Mucosa of rectum (tissue), 2 donors: ENCODE results near the gene SF3B1.
"Not testable (repeated sequence)": the region's sequence is repeated elsewhere in the genome, so short reads cannot be mapped to it uniquely, and the experiment has no call there.

Source experiments
- H3K27ac ChIP-seq, 2 donors: one replicate each; pipeline ENCODE4 v1.7.0; 2013; ENCODE audit warnings: inconsistent platforms in 2 of 2, low read depth in 2 of 2, low read length in 2 of 2
- H3K27me3 ChIP-seq, 2 donors: one replicate each; pipeline ENCODE4 v1.7.0; 2013; ENCODE audit warnings: low read length in 2 of 2; ENCODE audit not compliant: control insufficient read depth in 2 of 2, insufficient read depth in 2 of 2
- H3K36me3 ChIP-seq, 2 donors: one replicate each; pipeline ENCODE4 v1.7.0; 2013; ENCODE audit warnings: low read length in 2 of 2; ENCODE audit not compliant: control insufficient read depth in 2 of 2, insufficient read depth in 2 of 2
- H3K4me1 ChIP-seq, 2 donors: one replicate each; pipeline ENCODE4 v1.7.0; 2013; ENCODE audit warnings: low read length in 2 of 2, mild to moderate bottlenecking in 1 of 2; ENCODE audit not compliant: control insufficient read depth in 2 of 2, insufficient read depth in 2 of 2
- H3K4me3 ChIP-seq, 2 donors: one replicate each; pipeline ENCODE4 v1.7.0; 2013; ENCODE audit warnings: low read length in 2 of 2
- H3K9ac ChIP-seq, 2 donors: one replicate each; pipeline ENCODE4 v1.7.0; 2013; ENCODE audit warnings: low read length in 2 of 2, low read depth in 1 of 2, mild to moderate bottlenecking in 1 of 2
- H3K9me3 ChIP-seq, 2 donors: one replicate each; pipeline ENCODE4 v1.7.0; 2013; ENCODE audit warnings: low read length in 2 of 2; ENCODE audit not compliant: control insufficient read depth in 2 of 2
- donor health status: healthy.
- donor health status: Normal muscosa, but diverticular disease.

Gene SF3B1

GRCh38 chr2:197455428-197455827 is 20.6 kb upstream of the SF3B1 start:
- no peaks in the 10 kb centered on the region for H3K27me3 ChIP-seq
- H3K9me3 ChIP-seq = no peaks in the 10 kb centered on the region
- peak overlapping the region in 1 of 2 donors; percentile 94 for H3K4me3 ChIP-seq
- H3K9ac ChIP-seq = no peak overlapping the region
- no peak overlapping the region for H3K27ac ChIP-seq
- H3K36me3 ChIP-seq = peaks cover under 1 to 12% of the 10 kb centered on the region in 2 donors
- peaks cover 11 to 17% of the 10 kb centered on the region in 2 donors for H3K4me1 ChIP-seq

DNA sequence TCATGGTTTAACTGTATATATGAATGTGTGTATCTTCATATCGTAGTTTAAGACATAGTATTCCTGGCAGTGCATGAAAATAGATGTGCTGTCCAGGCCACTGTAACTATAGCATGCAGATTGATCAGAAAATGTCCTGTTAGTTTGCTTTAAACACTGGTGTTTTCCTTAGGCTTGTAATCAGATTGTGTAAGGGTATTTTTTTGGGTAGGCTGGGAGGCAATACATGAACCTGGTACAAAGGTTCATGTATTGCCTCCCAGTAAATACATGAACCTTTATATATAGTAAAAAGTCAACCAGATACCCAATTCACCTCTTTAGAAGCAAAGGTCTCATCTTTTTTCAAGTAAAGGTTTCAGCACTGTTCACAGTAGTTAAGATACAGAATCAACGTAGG is 20.1 kb upstream of the SF3B1 start:
- peaks cover 0 to 7% of the 10 kb centered on the region in 2 donors for H3K36me3 ChIP-seq
- H3K27ac ChIP-seq = no peak overlapping the region
- no peaks in the 10 kb centered on the region for H3K27me3 ChIP-seq
- H3K4me1 ChIP-seq = peaks cover 11 to 16% of the 10 kb centered on the region in 2 donors
- H3K9me3 ChIP-seq = no peaks in the 10 kb centered on the region
- H3K9ac ChIP-seq = peak overlapping the region; percentile 100
- H3K4me3 ChIP-seq = peak overlapping the region; percentile 94 to 98

GRCh38 chr2:197453914-197454398 is 19.1 kb upstream of the SF3B1 start:
- Histone ChIP-seq H3K4me1 (peaks cover 11 to 13% of the 10 kb centered on the region in 2 donors), H3K27me3 (no peaks in the 10 kb centered on the region), H3K27ac (peak overlapping the region; percentile 100), H3K9ac (peak overlapping the region; percentile 100), H3K4me3 (peak overlapping the region; percentile 94 to 98), H3K9me3 (no peaks in the 10 kb centered on the region), H3K36me3 (no peaks in the 10 kb centered on the region)

GRCh38 chr2:197453123-197453913 is 18.5 kb upstream of the SF3B1 start, which contains the start of gene COQ10B:
Gene COQ10B (plus strand): TSS chr2:197453552. CDS start chr2:197453561, 9 bp downstream.
- Histone ChIP-seq H3K4me3 (peak within 1 kb of the TSS; percentile 94 to 98), H3K36me3 (no peaks in the 10 kb centered on the region), H3K27me3 (no peaks in the 10 kb centered on the region), H3K4me1 (peaks cover 11 to 13% of the 10 kb centered on the region in 2 donors), H3K9me3 (no peaks in the 10 kb centered on the region), H3K9ac (peak within 1 kb of the TSS; percentile 100), H3K27ac (peak within 1 kb of the TSS; percentile 100)

DNA sequence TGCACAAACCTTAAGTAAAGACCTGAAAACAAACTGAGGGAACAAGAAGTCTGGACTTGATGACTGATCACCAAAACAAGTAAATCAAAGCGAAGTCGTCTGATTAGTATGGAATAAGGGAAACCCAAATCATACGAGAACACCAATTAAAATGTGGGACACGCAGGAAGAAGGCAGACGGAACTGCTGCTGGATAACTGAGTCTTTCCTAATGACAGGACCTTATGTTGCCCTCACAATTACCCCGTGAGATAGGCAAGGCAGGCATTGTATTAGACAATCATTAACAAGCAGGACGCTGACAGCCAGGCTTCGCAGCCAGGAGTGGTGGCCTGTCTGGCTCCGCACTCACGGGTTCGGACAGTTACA is 17.9 kb upstream of the SF3B1 start:
- H3K4me1 ChIP-seq = peaks cover 11 to 13% of the 10 kb centered on the region in 2 donors
- H3K27me3 ChIP-seq = no peaks in the 10 kb centered on the region
- H3K27ac ChIP-seq = peak overlapping the region; percentile 95 to 100
- H3K9ac ChIP-seq = peak overlapping the region; percentile 88 to 100
- no peaks in the 10 kb centered on the region for H3K36me3 ChIP-seq
- no peaks in the 10 kb centered on the region for H3K9me3 ChIP-seq
- H3K4me3 ChIP-seq = peak overlapping the region; percentile 77 to 94

DNA sequence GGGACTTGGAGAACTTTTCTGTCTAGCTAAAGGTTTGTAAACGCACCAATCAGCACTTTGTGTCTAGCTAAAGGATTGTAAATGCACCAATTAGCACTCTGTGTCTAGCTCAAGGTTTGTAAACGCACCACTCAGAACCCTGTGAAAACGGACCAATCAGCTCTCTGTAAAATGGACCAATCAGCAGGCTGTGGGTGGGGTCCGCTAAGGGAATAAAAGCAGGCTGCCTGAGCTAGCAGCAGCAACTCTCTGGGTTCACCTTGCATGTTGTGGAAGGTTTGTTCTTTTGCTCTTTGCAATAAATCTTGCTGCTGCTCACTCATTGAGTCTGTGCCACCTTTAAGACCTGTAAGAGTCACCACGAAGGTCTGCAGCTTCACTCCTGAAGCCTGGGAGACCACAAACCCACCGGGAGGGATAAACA is 16.1 kb upstream of the SF3B1 start:
- H3K27ac ChIP-seq, H3K4me3 ChIP-seq, H3K9ac ChIP-seq, H3K9me3 ChIP-seq, H3K36me3 ChIP-seq, H3K27me3 ChIP-seq: not testable (repeated sequence)
- peaks cover 11 to 13% of the 10 kb centered on the region in 2 donors for H3K4me1 ChIP-seq

DNA sequence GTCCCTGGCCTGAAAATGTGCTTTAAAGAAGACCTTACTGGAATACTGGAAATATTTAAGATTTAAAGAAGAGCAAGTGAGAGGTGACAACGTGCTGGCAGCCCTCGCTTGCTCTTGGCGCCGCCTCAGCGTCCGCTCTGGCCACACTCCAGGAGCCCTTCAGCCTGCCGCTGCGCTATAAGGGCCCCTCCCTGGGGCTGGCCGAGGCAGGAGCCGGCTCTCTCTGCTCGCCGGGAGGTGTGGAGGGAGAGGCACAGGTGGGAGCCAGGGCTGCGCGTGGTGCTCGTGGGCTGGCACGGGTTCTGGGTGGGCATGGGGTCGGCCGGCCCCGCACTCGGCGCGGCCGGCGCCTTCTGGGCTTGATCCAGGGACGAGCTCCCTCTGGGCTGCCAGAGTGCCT is 15.6 kb upstream of the SF3B1 start:
- no peak overlapping the region for H3K4me3 ChIP-seq
- H3K27ac ChIP-seq = no peak overlapping the region
- H3K27me3 ChIP-seq = no peaks in the 10 kb centered on the region
- H3K4me1 ChIP-seq = peaks cover 11 to 13% of the 10 kb centered on the region in 2 donors
- H3K36me3 ChIP-seq = no peaks in the 10 kb centered on the region
- H3K9ac ChIP-seq = no peak overlapping the region
- H3K9me3 ChIP-seq = no peaks in the 10 kb centered on the region

DNA sequence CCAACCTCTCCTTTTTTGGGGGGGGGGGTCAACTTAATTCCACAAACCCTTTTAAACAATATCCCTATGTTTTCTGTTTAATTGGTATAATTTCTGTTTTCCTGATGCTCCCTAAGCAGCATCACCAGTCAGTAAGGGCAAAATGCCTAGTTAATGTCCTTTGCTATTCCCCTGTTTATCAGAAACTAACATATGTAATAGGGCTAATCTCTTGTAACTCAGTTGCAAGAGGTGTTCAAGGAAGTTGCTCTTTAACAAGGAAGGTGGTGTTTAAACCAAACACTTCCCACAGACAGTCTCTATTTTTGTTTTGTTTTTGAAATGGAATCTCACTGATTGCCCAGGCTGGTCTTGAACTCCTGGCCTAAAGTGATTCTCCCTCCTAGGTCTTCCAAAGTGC is 12.0 kb upstream of the SF3B1 start:
- Histone ChIP-seq H3K36me3 (no peaks in the 10 kb centered on the region), H3K27me3 (no peaks in the 10 kb centered on the region), H3K9me3 (no peaks in the 10 kb centered on the region), H3K9ac (no peak overlapping the region), H3K4me1 (no peaks in the 10 kb centered on the region), H3K4me3 (no peak overlapping the region), H3K27ac (no peak overlapping the region)

DNA sequence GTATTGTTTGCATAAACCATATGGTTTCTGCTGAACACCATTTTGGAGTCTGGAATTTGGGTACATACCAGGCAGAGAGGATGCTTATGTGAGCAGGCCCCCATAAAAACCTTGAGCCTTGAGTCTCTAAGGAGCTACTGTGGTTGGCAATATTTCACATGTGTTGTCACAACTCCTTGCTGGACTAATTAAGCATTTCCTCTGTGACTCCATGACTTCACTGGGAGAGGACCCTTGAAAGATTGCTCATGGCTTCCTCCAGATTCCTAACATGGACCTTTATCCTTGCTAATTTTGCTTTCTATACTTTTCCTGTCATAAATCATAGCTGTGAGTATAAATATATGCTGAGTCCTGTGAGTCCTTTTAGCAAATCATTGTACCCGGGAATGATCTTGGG is 10.9 kb upstream of the SF3B1 start:
- Histone ChIP-seq H3K27me3 (no peaks in the 10 kb centered on the region), H3K27ac (no peak overlapping the region), H3K4me3 (no peak overlapping the region), H3K4me1 (no peaks in the 10 kb centered on the region), H3K9ac (no peak overlapping the region), H3K36me3 (no peaks in the 10 kb centered on the region), H3K9me3 (no peaks in the 10 kb centered on the region)

DNA sequence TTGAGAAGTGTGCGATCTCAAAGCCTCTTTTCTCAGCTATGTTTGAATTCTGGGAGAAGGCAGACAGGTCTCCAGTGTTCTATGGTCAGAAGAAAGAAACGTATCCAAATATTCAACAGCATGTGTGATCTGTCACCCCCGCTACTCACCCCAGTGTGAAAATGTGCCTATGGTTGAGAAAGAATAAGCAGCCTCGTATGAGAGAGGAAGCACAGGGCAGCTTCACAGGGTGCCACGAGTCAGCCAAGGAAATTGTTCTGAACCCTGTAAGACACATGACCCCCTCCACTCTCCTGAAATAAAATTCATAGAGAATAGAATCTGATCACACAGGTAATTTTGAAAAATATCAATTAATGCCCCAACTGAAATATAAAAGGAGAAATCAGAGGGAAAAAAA is 8.0 kb upstream of the SF3B1 start:
- Histone ChIP-seq H3K36me3 (no peaks in the 10 kb centered on the region), H3K27me3 (no peaks in the 10 kb centered on the region), H3K4me1 (no peaks in the 10 kb centered on the region), H3K27ac (peak overlapping the region in 1 of 2 donors; percentile 34), H3K4me3 (no peak overlapping the region), H3K9ac (no peak overlapping the region), H3K9me3 (no peaks in the 10 kb centered on the region)
